ENCODE data around the gene NDRG4.

The NDRG4 gene, protein sequence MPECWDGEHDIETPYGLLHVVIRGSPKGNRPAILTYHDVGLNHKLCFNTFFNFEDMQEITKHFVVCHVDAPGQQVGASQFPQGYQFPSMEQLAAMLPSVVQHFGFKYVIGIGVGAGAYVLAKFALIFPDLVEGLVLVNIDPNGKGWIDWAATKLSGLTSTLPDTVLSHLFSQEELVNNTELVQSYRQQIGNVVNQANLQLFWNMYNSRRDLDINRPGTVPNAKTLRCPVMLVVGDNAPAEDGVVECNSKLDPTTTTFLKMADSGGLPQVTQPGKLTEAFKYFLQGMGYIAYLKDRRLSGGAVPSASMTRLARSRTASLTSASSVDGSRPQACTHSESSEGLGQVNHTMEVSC

DNA sequence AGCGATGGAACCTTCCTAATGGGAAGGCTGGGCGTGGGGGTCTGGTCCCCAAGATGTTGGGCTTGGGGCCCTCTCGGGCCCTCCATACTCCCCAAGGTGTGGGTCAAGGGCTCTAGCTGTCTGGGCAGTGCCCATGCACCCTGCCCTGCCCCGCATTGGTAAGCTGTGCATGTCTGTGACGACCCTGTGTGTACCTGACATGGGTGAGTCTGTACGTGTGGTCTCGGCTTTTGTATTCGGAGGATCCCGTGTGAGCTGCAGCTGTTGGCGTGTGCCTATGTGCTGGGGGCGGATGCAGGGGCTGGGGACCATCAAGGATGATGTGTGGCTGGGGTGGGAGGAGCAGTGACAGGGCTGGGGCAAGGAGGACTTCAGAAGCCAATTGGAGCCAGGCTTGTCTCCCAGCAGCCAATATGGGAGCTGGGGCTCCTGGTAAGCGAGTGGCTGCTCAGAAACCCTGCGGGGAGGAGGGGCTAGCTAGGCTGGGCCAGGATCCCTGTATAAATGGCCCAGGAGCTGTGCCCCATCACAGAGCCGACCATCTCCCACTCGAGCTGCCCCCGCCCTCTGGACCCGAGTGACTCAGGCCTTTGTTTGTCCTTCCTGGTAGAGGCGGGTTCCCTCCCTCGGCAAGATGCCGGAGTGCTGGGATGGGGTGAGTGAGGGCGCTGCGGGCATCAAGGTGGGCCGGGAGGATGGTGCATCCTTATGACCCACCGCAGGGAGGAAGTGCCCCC lies at the start of gene NDRG4:
Gene NDRG4, plus strand, starts transcription at position 529 of the 737 bp plus-strand sequence. Its CDS starts 106 bp downstream, at position 635.
- no peak for DNase-seq

GRCh38 chr16:58450590-58450989 lies 49.4 kb upstream of the NDRG4 start:
- DNase-seq, result no peak

DNA sequence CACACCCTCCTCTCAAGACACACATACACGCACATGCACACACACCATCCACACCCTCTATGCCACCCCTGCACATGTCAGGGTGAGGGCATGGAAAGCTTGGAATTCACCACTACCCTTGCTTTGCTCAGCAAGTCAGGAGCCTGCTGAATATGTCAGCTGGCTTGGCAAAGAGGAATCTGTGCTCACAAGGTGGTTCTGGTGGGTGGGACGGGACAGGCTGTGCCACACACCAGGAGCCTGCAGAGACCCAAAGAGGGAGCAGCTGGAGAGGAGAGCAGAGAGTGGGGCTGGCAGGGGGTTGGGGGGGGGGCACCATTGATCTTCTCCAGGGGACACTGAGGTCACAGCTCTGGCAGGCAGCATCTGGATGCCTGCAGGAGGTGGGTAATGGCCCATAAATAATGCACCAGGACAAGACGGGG lies 48.7 kb upstream of the NDRG4 start:
- no peak for DNase-seq

- DNase-seq, result no peak
Measured at GRCh38 chr16:58451945-58452401, 48.0 kb upstream of the NDRG4 start.

GRCh38 chr16:58452640-58453039 lies 47.3 kb upstream of the NDRG4 start:
- no peak for DNase-seq

DNA sequence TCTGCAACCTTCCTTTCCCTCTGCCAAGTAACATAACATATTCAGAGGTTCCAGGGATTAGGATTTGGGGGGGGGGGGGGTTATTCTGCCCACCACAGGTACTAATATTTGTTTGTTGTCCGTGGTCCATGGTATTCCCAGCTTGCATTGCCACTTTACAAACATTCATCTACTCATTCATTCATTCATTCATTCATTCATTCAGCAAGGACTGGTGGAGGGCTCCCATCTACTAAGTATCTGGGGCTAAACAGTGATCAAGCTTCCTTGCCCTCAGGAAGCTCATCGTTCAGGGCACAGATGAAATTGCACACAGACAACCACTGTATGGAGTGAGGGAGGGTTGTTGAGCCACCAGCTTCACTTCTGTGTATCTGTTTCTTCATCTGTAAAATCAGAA lies 45.8 kb upstream of the NDRG4 start:
- no peak for DNase-seq

- DNase-seq, result no peak
Measured at GRCh38 chr16:58454856-58455255, 45.1 kb upstream of the NDRG4 start.

DNA sequence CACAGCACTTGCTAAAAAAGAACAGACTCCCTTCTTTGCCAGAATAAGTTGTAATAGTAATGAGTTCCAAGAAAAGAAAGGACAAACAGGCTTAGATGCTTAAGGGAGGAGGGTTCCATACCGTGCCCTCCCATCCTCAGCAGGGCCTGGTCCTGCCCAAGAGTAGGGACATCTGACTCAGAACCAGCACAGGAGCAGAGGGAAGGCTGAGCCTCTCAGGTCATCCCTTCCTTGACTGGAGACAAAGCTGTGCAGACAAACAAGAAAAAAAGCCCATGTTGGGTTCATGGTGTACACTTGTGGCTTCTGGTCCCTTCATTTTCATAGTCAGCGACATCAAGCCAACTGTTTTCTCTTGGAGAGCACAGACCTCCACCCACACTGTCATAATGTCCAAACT lies 44.2 kb upstream of the NDRG4 start:
- no peak for DNase-seq

DNA sequence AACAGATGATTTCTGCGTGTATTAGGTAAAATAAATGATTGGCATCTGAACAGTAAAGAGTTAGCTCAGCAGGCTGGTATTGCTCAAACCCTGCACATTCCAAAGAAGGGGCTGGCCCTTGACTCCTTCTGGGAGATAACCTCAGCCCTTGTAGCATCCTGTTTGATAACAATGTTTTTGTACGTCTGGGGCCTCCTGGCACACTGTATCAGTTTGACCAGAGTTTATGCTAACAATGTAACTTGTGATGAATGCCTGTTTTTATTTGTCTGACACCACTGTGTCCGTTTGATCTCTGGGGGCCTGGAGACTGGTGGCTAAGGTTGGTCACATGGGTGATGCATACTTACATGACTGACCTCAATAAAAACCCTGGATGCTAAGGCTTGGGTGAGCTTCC lies 43.8 kb upstream of the NDRG4 start:
- no peak for DNase-seq

GRCh38 chr16:58458606-58459343 lies 41.2 kb upstream of the NDRG4 start:
- no peak for DNase-seq

DNA sequence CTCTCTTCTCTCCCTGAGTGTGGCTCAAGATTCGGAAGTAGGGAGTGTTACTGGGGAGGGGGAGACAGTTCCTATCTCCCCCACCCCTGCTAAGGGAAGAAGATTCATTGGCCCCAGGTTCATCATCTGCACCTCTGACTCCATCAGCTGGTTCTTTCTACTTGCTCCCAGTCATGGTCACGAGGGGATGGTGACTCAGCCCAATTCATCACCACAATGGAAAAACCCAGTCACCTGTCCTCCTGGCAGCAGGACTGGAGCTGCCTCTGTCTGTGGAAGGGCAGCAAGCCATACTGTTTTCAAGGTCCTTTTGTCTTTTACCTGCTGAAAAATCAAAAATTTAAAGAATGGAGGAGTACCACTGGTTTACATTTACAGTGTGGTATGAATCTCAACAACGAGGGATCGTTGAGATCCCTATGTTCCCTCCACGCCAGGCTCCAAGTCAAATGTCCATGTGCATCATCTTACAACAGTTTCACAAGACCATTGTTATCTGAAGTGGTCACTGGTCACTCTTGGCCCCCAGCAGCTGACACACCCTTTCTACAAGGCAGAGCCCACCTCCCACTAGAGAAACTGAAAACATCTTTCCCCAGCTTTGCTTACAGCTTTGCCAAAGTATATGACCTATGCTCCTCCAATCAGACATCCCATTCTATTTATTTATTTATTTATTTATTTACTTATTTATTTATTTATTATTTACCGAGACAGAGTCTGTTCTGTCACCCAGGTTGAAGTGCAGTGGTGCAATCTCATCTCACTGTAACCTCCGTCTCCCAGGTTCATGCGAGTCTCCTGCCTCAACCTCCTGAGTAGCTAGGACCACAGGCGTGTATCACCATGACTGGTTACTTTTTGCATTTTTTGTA lies 40.4 kb upstream of the NDRG4 start:
- peak; percentile 26 for DNase-seq

DNA sequence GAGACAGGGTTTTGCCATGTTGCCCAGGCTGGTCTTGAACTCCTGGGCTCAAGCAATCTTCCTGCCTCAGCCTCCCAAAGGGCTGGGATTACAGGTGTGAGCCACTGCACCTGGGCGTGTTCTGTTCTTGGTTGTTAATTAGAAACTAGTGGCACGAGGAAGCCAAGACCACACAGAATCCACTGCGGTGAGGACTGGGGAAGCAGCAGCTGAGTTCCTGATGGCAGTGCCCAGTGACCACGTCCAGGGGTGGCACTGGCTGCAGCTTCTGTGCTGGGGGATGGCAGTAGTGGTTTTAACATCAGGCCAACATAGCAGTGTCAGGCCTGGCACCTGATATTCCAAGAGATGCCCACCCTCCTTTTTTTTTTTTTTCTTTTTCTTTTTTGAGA lies 39.7 kb upstream of the NDRG4 start:
- DNase-seq, result no peak

DNA sequence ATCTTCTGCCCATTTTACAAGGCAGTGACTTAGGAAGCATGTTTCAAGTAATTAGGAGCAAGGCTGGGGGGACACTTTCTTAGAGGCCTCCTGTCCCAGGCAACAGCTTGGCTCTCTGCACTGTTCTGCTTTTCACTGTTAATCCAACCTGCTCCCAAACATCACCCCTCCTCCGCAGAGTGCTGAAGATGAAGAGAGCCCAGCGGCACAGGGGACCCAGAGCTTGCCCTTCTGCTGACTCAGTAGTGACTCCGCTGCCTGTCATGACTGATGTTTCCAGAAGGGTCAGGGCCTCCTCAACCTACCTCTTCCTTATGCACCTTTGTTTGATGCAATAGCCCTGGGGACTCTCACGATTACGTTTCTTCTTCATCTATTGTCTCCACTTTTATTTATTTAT lies 38.9 kb upstream of the NDRG4 start:
- no peak for DNase-seq

GRCh38 chr16:58461640-58462039 lies 38.3 kb upstream of the NDRG4 start:
- no peak for DNase-seq

DNA sequence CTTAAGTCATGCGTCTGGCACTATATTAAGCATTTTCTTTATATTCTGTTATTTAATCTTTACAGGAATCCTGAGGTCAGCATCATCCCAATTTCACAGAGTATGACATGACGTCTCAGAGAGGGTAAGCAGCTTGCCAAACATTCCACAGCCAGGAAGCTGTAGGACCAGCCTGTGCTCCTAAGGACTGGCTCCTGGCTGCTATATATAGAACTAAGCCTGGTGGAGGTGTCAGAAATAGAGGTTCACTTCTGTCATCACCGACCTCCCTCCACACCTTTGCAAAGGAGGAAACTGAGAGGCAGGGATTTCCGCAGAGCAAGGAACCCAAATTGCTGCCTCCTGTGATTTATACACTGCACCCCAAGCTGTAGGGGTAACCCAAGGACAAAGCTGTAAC lies 37.9 kb upstream of the NDRG4 start:
- DNase-seq, result no peak

DNA sequence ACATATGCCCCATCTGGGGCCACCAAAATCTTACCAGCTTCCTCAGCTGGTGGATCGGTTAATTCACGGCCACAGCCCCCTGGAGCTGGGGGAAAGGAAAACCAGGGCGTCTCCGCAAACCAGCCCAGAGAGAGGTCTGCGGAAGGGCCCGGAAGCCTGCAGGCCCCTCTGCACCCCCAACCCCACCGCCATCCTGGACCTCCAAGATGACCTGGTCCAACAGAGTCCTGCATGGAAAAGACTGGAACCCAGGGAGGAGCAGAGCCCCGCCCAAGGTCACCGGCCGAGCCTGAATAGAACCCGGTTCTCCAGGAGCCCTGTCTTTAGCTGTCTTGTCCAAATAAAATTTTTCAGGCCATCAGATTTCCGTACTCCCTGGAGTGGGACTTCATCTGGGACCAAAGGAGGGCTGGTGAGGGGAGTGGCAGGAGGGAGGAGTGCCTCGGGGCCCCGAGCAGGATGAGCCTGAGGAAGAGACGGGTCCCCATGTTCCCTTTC lies 37.4 kb upstream of the NDRG4 start:
- no peak for DNase-seq

DNA sequence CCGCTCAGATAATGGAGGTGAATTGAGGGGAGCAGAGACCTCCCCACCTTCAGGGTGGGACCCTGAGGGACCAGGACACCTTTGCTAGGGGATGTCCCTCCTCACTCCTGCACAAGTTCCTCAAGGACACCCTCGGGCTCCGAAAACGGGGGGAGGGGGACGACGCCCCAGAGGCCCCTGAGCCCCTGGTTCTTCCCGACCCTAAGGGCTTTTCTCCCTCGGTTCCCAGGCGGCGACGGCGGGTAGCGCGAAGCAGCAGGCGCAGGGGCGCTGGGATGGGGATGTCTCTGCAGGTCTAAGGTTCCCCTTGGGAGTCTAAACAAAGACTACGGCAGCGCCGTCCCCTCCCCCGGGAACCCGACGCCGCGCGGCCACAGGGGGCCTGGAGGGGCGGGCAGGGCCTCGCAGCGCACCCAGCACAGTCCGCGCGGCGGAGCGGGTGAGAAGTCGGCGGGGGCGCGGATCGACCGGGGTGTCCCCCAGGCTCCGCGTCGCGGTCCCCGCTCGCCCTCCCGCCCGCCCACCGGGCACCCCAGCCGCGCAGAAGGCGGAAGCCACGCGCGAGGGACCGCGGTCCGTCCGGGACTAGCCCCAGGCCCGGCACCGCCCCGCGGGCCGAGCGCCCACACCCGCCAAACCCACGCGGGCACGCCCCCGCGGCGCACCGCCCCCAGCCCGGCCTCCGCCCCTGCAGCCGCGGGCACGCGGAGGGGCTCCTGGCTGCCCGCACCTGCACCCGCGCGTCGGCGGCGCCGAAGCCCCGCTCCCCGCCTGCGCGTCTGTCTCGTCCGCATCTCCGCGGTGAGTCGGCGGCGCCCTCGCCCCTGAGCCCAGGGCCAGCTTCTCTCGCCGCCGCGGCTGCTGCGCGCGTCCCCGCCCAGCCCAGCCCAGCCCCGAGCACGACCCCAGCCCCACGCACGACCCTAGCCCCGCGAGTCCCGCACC lies 36.7 kb upstream of the NDRG4 start:
- no peak for DNase-seq

DNA sequence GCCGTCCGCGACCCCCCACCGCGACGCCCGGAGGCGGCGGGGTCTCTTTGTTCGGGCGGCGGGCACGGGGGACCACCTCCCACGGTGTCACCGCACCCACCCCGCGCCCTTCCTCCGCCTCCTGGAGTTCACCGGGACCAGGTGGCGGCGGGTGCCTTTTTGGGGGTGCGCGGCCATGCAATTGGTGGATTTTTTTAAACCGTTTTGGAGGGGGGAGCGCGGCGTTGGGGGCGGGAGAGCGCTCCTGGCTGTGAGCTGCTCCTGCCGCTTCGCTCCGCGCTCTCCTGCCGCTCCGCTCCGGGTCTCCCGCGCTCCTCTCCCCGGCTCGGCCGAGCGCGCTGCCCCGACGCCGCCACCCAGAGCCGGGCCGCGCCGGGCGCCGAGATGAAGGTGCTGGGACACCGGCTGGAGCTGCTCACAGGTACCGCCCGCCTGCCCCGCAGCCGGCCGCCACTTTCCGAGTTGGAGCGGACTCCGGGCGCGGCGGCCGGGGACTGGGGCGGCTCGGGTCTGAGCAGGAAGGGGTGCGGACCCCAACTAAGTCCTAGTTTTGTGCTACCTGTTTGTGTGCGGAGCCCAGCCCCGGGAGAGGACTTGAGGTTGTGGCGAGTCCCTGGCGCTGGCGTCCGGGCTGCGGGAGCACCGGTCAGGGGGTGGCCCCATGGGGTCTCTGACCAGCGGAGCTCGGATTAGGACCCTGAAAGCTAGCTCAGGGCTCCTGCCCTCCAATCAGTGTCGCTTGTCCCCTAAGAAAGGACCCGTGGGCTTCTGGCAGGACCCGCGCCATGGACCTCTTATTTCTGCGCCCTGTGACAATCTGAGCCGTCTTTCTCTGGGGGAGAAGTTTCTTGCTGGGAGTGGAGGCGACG lies 35.7 kb upstream of the NDRG4 start:
- no peak for DNase-seq

- no peak for DNase-seq
Measured at GRCh38 chr16:58464916-58465731, 34.8 kb upstream of the NDRG4 start.
